Keratinocyte (primary cell): ENCODE measurements around the gene HLA-DOB. TPM values are rescaled to one million over a fixed set of nuclear protein-coding genes. Genes with fewer than 3 reads are reported as not detected.

Experiments
- DNase-seq: peaks from one replicate; pipeline ENCODE4 v3.0.0-alpha.2; 2011; ENCODE audit warnings: low read depth, missing footprints, low spot score
- FAIRE-seq: peaks from 2 replicates; lab custom pipeline; 2011; peaks lifted over from hg19 to GRCh38; lab: Jason Lieb, UNC
- H2AFZ ChIP-seq: 2 replicates; pipeline ENCODE4 v1.6.0; 2012; ENCODE audit warnings: low read length, control low read depth, inconsistent platforms; ENCODE audit not compliant: control insufficient read depth
- H3K27ac ChIP-seq: 2 replicates; pipeline ENCODE4 v1.5.1; 2011; ENCODE audit warnings: low read length; ENCODE audit not compliant: control insufficient read depth, insufficient read depth
- H3K27me3 ChIP-seq: 3 replicates; pipeline ENCODE4 v1.6.0; 2011; ENCODE audit warnings: low read length; ENCODE audit not compliant: control insufficient read depth, insufficient read depth; ENCODE audit errors: extremely low read depth
- H3K36me3 ChIP-seq, 2 experiments: 2 replicates in 1 of 2; 3 replicates in 1 of 2; pipeline ENCODE4 v1.5.1; 2011; ENCODE audit warnings: low read length in 2 of 2, mild to moderate bottlenecking in 1 of 2; ENCODE audit not compliant: control insufficient read depth in 2 of 2, insufficient read depth in 2 of 2; ENCODE audit errors: extremely low read depth in 1 of 2
- H3K4me1 ChIP-seq: 3 replicates; pipeline ENCODE4 v1.5.1; 2011; ENCODE audit warnings: low read length; ENCODE audit not compliant: control insufficient read depth, insufficient read depth; ENCODE audit errors: extremely low read depth
- H3K4me2 ChIP-seq: 3 replicates; pipeline ENCODE4 v1.6.0; 2011; ENCODE audit warnings: low read depth, low read length; ENCODE audit not compliant: control insufficient read depth, insufficient read depth; ENCODE audit errors: extremely low read depth
- H3K4me3 ChIP-seq, 3 experiments: fragments of 200-600 bp in 1 of 3; sonication (generic) in 1 of 3; 2 replicates in 2 of 3; 3 replicates in 1 of 3; pipeline ENCODE4 v1.5.1; 2011 to 2016; ENCODE audit warnings: low read length in 3 of 3, mild to moderate bottlenecking in 3 of 3, control low read depth in 2 of 3, inconsistent platforms in 1 of 3, low read depth in 1 of 3, mixed read lengths in 1 of 3, mixed run types in 1 of 3, moderate library complexity in 1 of 3; ENCODE audit not compliant: control insufficient read depth in 2 of 3, insufficient read depth in 2 of 3; ENCODE audit errors: extremely low read depth in 1 of 3
- H3K79me2 ChIP-seq: 2 replicates; pipeline ENCODE4 v1.6.0; 2012; ENCODE audit warnings: low read length; ENCODE audit not compliant: control insufficient read depth, insufficient read depth
- H3K9ac ChIP-seq: 3 replicates; pipeline ENCODE4 v1.6.0; 2011; ENCODE audit warnings: low read length; ENCODE audit not compliant: control insufficient read depth, insufficient read depth; ENCODE audit errors: extremely low read depth
- H3K9me1 ChIP-seq: 3 replicates; pipeline ENCODE4 v1.6.0; 2011; ENCODE audit warnings: low read length; ENCODE audit not compliant: control insufficient read depth, insufficient read depth; ENCODE audit errors: extremely low read depth
- H3K9me3 ChIP-seq: 2 replicates; pipeline ENCODE4 v1.5.1; 2012; ENCODE audit warnings: low read depth, low read length; ENCODE audit not compliant: control insufficient read depth
- H4K20me1 ChIP-seq: 3 replicates; pipeline ENCODE4 v1.6.0; 2011; ENCODE audit warnings: low read length; ENCODE audit not compliant: control insufficient read depth, insufficient read depth; ENCODE audit errors: extremely low read depth
- EZH2 ChIP-seq: IDR thresholded peaks from one replicate; pipeline ENCODE4 v1.6.1; 2012; ENCODE audit warnings: inconsistent platforms, mild to moderate bottlenecking, low read length, moderate library complexity
- dilution Hi-C: fragments of 300-500 bp; cut with MboI; formaldehyde crosslinking; loops from one replicate; pipeline ENCODE4 v1.7.0; 2020; ENCODE audit warnings: low sequenced_read_pairs; ENCODE audit not compliant: extremely low pct_ligation_motif_present
- polyA plus RNA-seq, 5 experiments: library from polyadenylated mRNA; depleted of rRNA in 3 of 5; stranded (reverse) in 3 of 5; stranded (forward) in 1 of 5; unstranded in 1 of 5; fragments of >200 nt; gene quantifications; 1 replicate in 1 of 5; 2 replicates in 3 of 5; 3 replicates in 1 of 5; pipeline versions ENCODE4 v1.2.1 to v1.2.3, GENCODE V29; 2011 to 2012; ENCODE audit warnings: missing spikeins in 2 of 5, low read depth in 1 of 5, low replicate concordance in 1 of 5
- TF ChIP-seq, protein P1 (sequence below), 3 experiments: IDR thresholded peaks in 1 of 3; conservative IDR thresholded peaks in 1 of 3; optimal IDR thresholded peaks in 1 of 3; 2 replicates in 2 of 3; 3 replicates in 1 of 3; pipeline versions ENCODE3 to v1.5.1; 2011; ENCODE audit warnings: low read length in 3 of 3, mild to moderate bottlenecking in 3 of 3, moderate library complexity in 2 of 3, control low read depth in 1 of 3, inconsistent platforms in 1 of 3; ENCODE audit not compliant: insufficient read depth in 2 of 3; ENCODE audit errors: extremely low read depth in 1 of 3

Gene HLA-DOB
- polyA plus RNA-seq, 1 donor (not counting 4 experiments of a cell fraction or from before 2014, with no cell fraction given), result 12.5 TPM

DNA sequence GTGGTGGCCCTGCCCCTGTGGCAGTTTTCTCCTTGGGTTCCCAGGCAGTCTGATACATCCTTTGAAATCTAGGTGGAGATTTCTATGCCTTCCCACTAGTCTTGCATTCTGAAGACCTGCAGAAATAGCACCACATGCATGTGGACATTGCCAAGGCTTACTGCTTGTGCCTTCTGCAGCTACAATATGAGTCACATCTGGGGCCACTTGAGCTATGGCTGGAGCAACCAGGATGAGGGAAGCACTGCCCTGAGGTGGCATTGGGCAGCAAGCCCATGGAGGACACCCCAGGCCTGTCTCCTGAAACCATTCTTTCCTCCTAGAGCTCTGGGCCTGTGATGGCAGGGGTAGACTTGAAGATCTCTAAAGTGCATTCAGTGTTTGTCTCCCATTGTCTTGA is 37.8 kb downstream of the HLA-DOB start:
- Histone ChIP-seq H3K9me1 (no peaks in the 10 kb centered on the region), H3K27ac (no peak overlapping the region), H3K9me3 (no peaks in the 10 kb centered on the region), H2AFZ (no peak overlapping the region), H3K4me2 (no peak overlapping the region), H3K79me2 (no peaks in the 10 kb centered on the region), H3K36me3 (no peaks in the 10 kb centered on the region), H3K4me3 (no peak overlapping the region), H3K9ac (no peak overlapping the region), H3K27me3 (no peaks in the 10 kb centered on the region), H4K20me1 (no peaks in the 10 kb centered on the region), H3K4me1 (peaks cover 20% of the 10 kb centered on the region)
- FAIRE-seq, result no peak
- no peak for TF ChIP-seq EZH2
- TF ChIP-seq, protein P1, sequence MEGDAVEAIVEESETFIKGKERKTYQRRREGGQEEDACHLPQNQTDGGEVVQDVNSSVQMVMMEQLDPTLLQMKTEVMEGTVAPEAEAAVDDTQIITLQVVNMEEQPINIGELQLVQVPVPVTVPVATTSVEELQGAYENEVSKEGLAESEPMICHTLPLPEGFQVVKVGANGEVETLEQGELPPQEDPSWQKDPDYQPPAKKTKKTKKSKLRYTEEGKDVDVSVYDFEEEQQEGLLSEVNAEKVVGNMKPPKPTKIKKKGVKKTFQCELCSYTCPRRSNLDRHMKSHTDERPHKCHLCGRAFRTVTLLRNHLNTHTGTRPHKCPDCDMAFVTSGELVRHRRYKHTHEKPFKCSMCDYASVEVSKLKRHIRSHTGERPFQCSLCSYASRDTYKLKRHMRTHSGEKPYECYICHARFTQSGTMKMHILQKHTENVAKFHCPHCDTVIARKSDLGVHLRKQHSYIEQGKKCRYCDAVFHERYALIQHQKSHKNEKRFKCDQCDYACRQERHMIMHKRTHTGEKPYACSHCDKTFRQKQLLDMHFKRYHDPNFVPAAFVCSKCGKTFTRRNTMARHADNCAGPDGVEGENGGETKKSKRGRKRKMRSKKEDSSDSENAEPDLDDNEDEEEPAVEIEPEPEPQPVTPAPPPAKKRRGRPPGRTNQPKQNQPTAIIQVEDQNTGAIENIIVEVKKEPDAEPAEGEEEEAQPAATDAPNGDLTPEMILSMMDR (optimal IDR thresholded peaks at IDR 0.05 in 1 of 3, IDR thresholded peaks at IDR 0.05 in 1 of 3, conservative IDR thresholded peaks at IDR 0.05 in 1 of 3; ENCODE audit: extremely low read depth in 1 of 3, insufficient read depth in 2 of 3, low read length in 3 of 3), result no peak
- DNase-seq, result no peak
- dilution Hi-C loops, result no loop called here

GRCh38 chr6:32775071-32775470 is 41.7 kb downstream of the HLA-DOB start:
- H4K20me1 ChIP-seq, result no peaks in the 10 kb centered on the region
- no peaks in the 10 kb centered on the region for H3K27me3 ChIP-seq
- peaks cover 21% of the 10 kb centered on the region for H3K4me1 ChIP-seq
- dilution Hi-C loops, result no loop called here
- H3K4me3 ChIP-seq, result no peak overlapping the region
- DNase-seq (no peak), FAIRE-seq (peak; percentile 32)
- no peaks in the 10 kb centered on the region for H3K36me3 ChIP-seq
- no peaks in the 10 kb centered on the region for H3K9me3 ChIP-seq
- peak overlapping the region; percentile 52 for H3K4me2 ChIP-seq
- no peaks in the 10 kb centered on the region for H3K9me1 ChIP-seq
- H3K9ac ChIP-seq, result no peak overlapping the region
- no peak for TF ChIP-seq EZH2
- TF ChIP-seq, protein P1 (optimal IDR thresholded peaks at IDR 0.05 in 1 of 3, IDR thresholded peaks at IDR 0.05 in 1 of 3, conservative IDR thresholded peaks at IDR 0.05 in 1 of 3; ENCODE audit: extremely low read depth in 1 of 3, insufficient read depth in 2 of 3, low read length in 3 of 3), result no peak
- no peaks in the 10 kb centered on the region for H3K79me2 ChIP-seq
- H3K27ac ChIP-seq, result peak overlapping the region; percentile 33
- H2AFZ ChIP-seq, result no peak overlapping the region
